HepG2 (cell line): Measurements from ENCODE around the gene SLC22A31.
"Not testable (repeated sequence)": the region's sequence is repeated elsewhere in the genome, so short reads cannot be mapped to it uniquely, and the experiment has no call there.

Source experiments
- CBX5 ChIP-seq: sonication (generic); formaldehyde crosslinking; IDR thresholded peaks from 2 replicates; pipeline ENCODE4 v1.4.0; 2020; ENCODE audit warnings: missing genetic modification reagents, borderline replicate concordance
- CERS6 ChIP-seq: sonication (generic); formaldehyde crosslinking; IDR thresholded peaks from 2 replicates; pipeline ENCODE4 v1.5.0; 2020; ENCODE audit warnings: missing genetic modification reagents
- CTCF ChIP-seq: sonication (generic); formaldehyde crosslinking; IDR thresholded peaks from 2 replicates; pipeline ENCODE4 v1.5.0; 2020; ENCODE audit warnings: mild to moderate bottlenecking, missing genetic modification reagents, moderate library complexity
- ELF4 ChIP-seq: sonication (generic); formaldehyde crosslinking; IDR thresholded peaks from 2 replicates; pipeline ENCODE4 v1.5.0; 2020; ENCODE audit warnings: missing genetic modification reagents, mild to moderate bottlenecking, moderate library complexity, borderline replicate concordance
- FOXK2 ChIP-seq: fragments of 450-650 bp; IDR thresholded peaks from 2 replicates; pipeline ENCODE4 v1.6.1; 2016
- HDAC2 ChIP-seq: sonication (generic); formaldehyde crosslinking; IDR thresholded peaks from 2 replicates; pipeline ENCODE4 v1.4.0; 2020; ENCODE audit warnings: missing genetic modification reagents
- MAFG ChIP-seq: sonication (generic); formaldehyde crosslinking; IDR thresholded peaks from 2 replicates; pipeline ENCODE4 v1.5.1; 2020; ENCODE audit warnings: mild to moderate bottlenecking, missing genetic modification reagents
- PCBP2 ChIP-seq: fragments of 200-400 bp; formaldehyde crosslinking; optimal IDR thresholded peaks from 2 replicates; pipeline ENCODE3; 2018; ENCODE audit warnings: low read length, low read depth; ENCODE audit not compliant: poor library complexity, severe bottlenecking
- PRDM15 ChIP-seq: sonication (generic); formaldehyde crosslinking; IDR thresholded peaks from 2 replicates; pipeline ENCODE4 v1.4.0; 2020; ENCODE audit warnings: missing genetic modification reagents
- PREB ChIP-seq: sonication (generic); formaldehyde crosslinking; IDR thresholded peaks from 2 replicates; pipeline ENCODE4 v1.4.0; 2020; ENCODE audit warnings: missing genetic modification reagents
- SAFB2 ChIP-seq: sonication (generic); formaldehyde crosslinking; IDR thresholded peaks from 2 replicates; pipeline ENCODE4 v1.5.1; 2020; ENCODE audit warnings: missing genetic modification reagents, low read depth, mild to moderate bottlenecking, borderline replicate concordance
- SRF ChIP-seq: IDR thresholded peaks from 2 replicates; pipeline ENCODE4 v1.6.1; 2011; ENCODE audit warnings: mild to moderate bottlenecking, low read depth, low read length, moderate library complexity
- ZFP1 ChIP-seq: IDR thresholded peaks from 2 replicates; pipeline ENCODE4 v1.6.1; 2016
- ZNF12 ChIP-seq: sonication (generic); formaldehyde crosslinking; IDR thresholded peaks from 2 replicates; pipeline ENCODE4 v1.5.0; 2020; ENCODE audit warnings: missing genetic modification reagents

- peak; percentile 67 for TF ChIP-seq CTCF
- peak; percentile 74; the same call in 1 of the 2 replicates for TF ChIP-seq CERS6 (CRISPR knock-in tag)
- not testable (repeated sequence) for TF ChIP-seq ELF4; PRDM15 (CRISPR knock-in tag); SRF; FOXK2; MAFG (CRISPR knock-in tag); PCBP2
- 0 out of 2 replicates have a peak, but pooled peaks have one; percentile 78 for TF ChIP-seq PREB (CRISPR knock-in tag)
- peak; percentile 80 for TF ChIP-seq HDAC2 (CRISPR knock-in tag)
- TF ChIP-seq CBX5: peak; percentile 53; the same call in 1 of the 2 replicates
- TF ChIP-seq SAFB2 (CRISPR knock-in tag): peak; percentile 90
- peak; percentile 72 for TF ChIP-seq ZNF12 (CRISPR knock-in tag)
- TF ChIP-seq ZFP1: 0 out of 2 replicates have a peak, but pooled peaks have one; percentile 46
These were observed 8.0 kb downstream of the SLC22A31 start for GRCh38 chr16:89192186-89192955.
